Right lobe of liver (tissue), 6 donors: Measurements from ENCODE around the gene GIPC2. TPM values are rescaled to one million over a fixed set of nuclear protein-coding genes. Genes with fewer than 3 reads are reported as not detected.

Experiments
- ATAC-seq, 4 donors: fragments of 200-7000 bp; cut with Tn5 transposase; one replicate each; pipeline ENCODE4 v1.9.1; 2020; ENCODE audit warnings: mild to moderate bottlenecking in 4 of 4, moderate library complexity in 4 of 4
- DNase-seq, 3 donors: peaks; one replicate each; pipeline ENCODE4 v3.0.0-alpha.2; 2020
- H3K27ac ChIP-seq, 3 donors: fragments of 200-600 bp; one replicate each; pipeline ENCODE4 v1.8.0; 2022
- H3K27me3 ChIP-seq, 2 donors: fragments of 200-600 bp; one replicate each; pipeline ENCODE4 v1.8.0; 2022
- H3K36me3 ChIP-seq, 4 donors: fragments of 200-600 bp; sonication (generic) in 1 of 4; one replicate each; pipeline versions ENCODE4 v1.5.1 to v1.8.0; 2017 to 2022; ENCODE audit warnings: control low read depth in 1 of 4
- H3K4me1 ChIP-seq, 4 donors: fragments of 200-600 bp; sonication (generic) in 1 of 4; one replicate each; pipeline versions ENCODE4 v1.5.1 to v1.8.0; 2017 to 2022; ENCODE audit warnings: control low read depth in 1 of 4
- H3K4me3 ChIP-seq, 3 donors: fragments of 200-600 bp; one replicate each; pipeline ENCODE4 v1.8.0; 2022
- H3K9me3 ChIP-seq, 4 donors: fragments of 200-600 bp; sonication (generic) in 1 of 4; one replicate each; pipeline versions ENCODE4 v1.5.1 to v1.8.0; 2017 to 2022; ENCODE audit warnings: control low read depth in 1 of 4
- CTCF ChIP-seq, 4 donors: fragments of 200-600 bp in 3 of 4; fragments of 450-650 bp in 1 of 4; IDR thresholded peaks; one replicate each; pipeline versions ENCODE4 v1.5.1 to v1.8.0; 2016 to 2022; ENCODE audit warnings: antibody characterized with exemption in 4 of 4, mild to moderate bottlenecking in 2 of 4
- POLR2A ChIP-seq: fragments of 450-650 bp; IDR thresholded peaks from one replicate; pipeline ENCODE4 v1.6.1; 2017; ENCODE audit warnings: antibody characterized with exemption, mild to moderate bottlenecking
- WGBS: methylation state at CpG from one replicate; pipeline ENCODE4 v1.1.6; 2018; ENCODE audit warnings: low coverage, low lambda C conversion rate; ENCODE audit not compliant: insufficient coverage; ENCODE audit errors: missing lambda C conversion rate; 5-methylcytosine and 5-hydroxymethylcytosine counted together
- intact Hi-C, 2 donors: fragments of 100-400 bp; cut with DNase I; formaldehyde crosslinking; loops; one replicate each; pipeline versions ENCODE4 v1.11.2 to v1.14.1; 2022
- total RNA-seq, 6 experiments: library from RNA; depleted of rRNA in 2 of 6; stranded (reverse); fragments of >200 nt in 2 of 6; fragmentation: NEBNext Ultra II Directional in 3 of 6; extraction: Animal tissue kit (Norgen Biotek cat#: 25700) in 3 of 6; gene quantifications; one replicate each; pipeline versions ENCODE4 v1.1.0 to v1.2.4, GENCODE V29; 2016 to 2023
- donor health status: DM: no; HTN: yes; CAD: no.
- donor health status: DM: no; HTN: no; CAD: no.
- donor health status: DM: no; HTN: no; CAD: no.
- donor health status: DM: no; HTN: yes; CAD: no.
- donor health status: DM: no; HTN: yes; CAD: no.

GIPC2 gene
- total RNA-seq, 6 experiments from 2014 or later = 4.7 to 9.8 (median 7.0) TPM

GRCh38 chr1:78075621-78076020 is 29.9 kb downstream of the GIPC2 start:
- peaks cover 0 to 6% (median 2%) of the 10 kb centered on the region in 4 donors for H3K4me1 ChIP-seq
- WGBS = 80% methylated on average over 2 of the region's 3 CpGs
- ATAC-seq (peak in 3 of 4 donors; percentile 23 to 66 (median 35)), DNase-seq (peak in 1 of 3 donors; percentile 17)
- H3K27me3 ChIP-seq = no peaks in the 10 kb centered on the region
- no peak overlapping the region for H3K4me3 ChIP-seq
- no peaks in the 10 kb centered on the region for H3K9me3 ChIP-seq
- intact Hi-C loops = no loop called here
- no peak overlapping the region for H3K27ac ChIP-seq
- no peaks in the 10 kb centered on the region for H3K36me3 ChIP-seq
- TF ChIP-seq CTCF (IDR thresholded peaks at IDR 0.05) (no peak), POLR2A (no peak)

GRCh38 chr1:78078358-78078757 is 32.6 kb downstream of the GIPC2 start:
- TF ChIP-seq POLR2A (no peak), CTCF (IDR thresholded peaks at IDR 0.05) (no peak)
- Histone ChIP-seq H3K27ac (no peak overlapping the region), H3K27me3 (no peaks in the 10 kb centered on the region), H3K4me3 (no peak overlapping the region), H3K36me3 (no peaks in the 10 kb centered on the region), H3K4me1 (peaks cover 0 to 6% (median 0%) of the 10 kb centered on the region in 4 donors), H3K9me3 (no peaks in the 10 kb centered on the region)
- 43% methylated on average over 3 of the region's 3 CpGs for WGBS
- DNase-seq (no peak), ATAC-seq (peak in 2 of 4 donors; percentile 28 to 56)
- intact Hi-C loops = no loop called here

GRCh38 chr1:78079580-78079979 is 33.8 kb downstream of the GIPC2 start:
- Histone ChIP-seq H3K4me3 (no peak overlapping the region), H3K36me3 (no peaks in the 10 kb centered on the region), H3K4me1 (peaks cover 0 to 6% (median 0%) of the 10 kb centered on the region in 4 donors), H3K9me3 (no peaks in the 10 kb centered on the region), H3K27ac (peak overlapping the region in 1 of 3 donors; percentile 7), H3K27me3 (no peaks in the 10 kb centered on the region)
- TF ChIP-seq POLR2A = no peak
- TF ChIP-seq CTCF (IDR thresholded peaks at IDR 0.05) = no peak
- WGBS = 83% methylated on average over 2 of the region's 2 CpGs
- intact Hi-C loops = no loop called here
- no peak for DNase-seq
- ATAC-seq = no peak

GRCh38 chr1:78080767-78081166 is 35.0 kb downstream of the GIPC2 start:
- Histone ChIP-seq H3K27ac (peak overlapping the region in 1 of 3 donors; percentile 5), H3K27me3 (no peaks in the 10 kb centered on the region), H3K9me3 (no peaks in the 10 kb centered on the region), H3K4me1 (peaks cover 0 to 6% (median 0%) of the 10 kb centered on the region in 4 donors), H3K36me3 (no peaks in the 10 kb centered on the region), H3K4me3 (no peak overlapping the region)
- WGBS = 63% methylated on average over 2 of the region's 2 CpGs
- no peak for TF ChIP-seq POLR2A
- no peak for TF ChIP-seq CTCF (IDR thresholded peaks at IDR 0.05)
- ATAC-seq = peak in 1 of 4 donors; percentile 42
- no peak for DNase-seq
- intact Hi-C loops = no loop called here
